HG03378 (cell line): ENCODE data around the gene NEDD4L.

ENCODE experiments used
- ATAC-seq: cut with Tn5 transposase; IDR thresholded peaks from one replicate; pipeline ENCODE4 v1.9.1; 2021; ENCODE audit warnings: mild to moderate bottlenecking, moderate library complexity; ENCODE audit not compliant: unreplicated experiment

Gene NEDD4L

DNA sequence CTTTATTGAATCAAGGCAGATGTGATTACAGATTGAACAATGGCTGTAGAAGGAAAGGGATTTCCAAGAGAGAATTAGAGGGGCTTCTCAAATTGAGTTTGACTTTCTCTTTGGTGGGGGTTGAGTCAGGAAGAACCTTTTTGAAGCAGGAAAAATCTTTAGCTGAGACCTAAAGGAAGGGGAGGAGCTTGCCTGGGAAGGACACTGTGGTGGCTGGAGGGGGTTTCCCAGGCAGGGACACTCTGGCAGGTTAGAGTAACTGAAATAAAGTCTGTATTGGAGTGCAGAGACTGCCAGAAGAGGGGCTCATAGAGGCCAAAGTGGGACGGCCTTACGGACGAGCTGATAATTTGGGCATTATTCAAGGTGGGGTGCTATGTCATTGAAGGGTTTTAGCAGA is 69.3 kb downstream of the NEDD4L start:
- ATAC-seq, result no peak

DNA sequence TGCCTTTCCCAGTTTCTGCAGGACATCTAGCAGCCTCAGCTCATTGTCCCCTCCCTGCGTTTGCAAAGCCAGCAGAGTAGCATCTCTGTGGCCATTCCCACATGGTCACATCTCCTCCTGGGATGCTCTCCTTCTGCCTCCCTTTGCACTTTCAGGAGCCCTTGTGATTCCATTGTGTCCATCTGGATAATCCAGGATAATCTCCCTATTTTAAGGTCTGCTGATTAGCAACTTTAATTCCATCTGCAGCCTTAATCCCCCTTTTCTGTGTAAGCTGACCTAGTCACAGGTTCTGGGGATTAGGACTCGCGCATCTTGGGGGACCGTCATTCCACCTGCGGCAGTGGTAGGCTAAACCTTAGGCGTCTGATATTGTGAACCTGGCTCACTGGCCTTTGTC is 70.7 kb downstream of the NEDD4L start:
- no peak for ATAC-seq

DNA sequence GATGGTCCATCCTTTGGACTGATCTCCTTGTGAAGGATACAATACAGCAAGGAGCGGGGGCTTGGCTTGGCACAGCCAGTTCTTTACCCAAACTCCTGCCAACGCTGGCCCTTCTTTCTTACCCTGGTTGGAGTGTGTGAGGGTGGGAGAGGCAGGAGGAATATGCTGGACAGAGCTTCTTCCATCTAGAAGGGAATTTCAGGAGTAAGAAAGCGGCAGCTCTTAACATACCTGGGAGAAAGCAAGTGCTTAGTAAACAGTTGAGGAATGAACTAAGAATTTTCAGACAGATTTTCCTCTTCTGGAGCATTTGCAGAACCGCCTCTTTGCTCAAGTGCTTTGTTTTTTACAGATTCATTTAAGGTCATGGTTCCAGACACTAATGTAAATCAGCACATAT is 72.8 kb downstream of the NEDD4L start:
- ATAC-seq, result no peak

DNA sequence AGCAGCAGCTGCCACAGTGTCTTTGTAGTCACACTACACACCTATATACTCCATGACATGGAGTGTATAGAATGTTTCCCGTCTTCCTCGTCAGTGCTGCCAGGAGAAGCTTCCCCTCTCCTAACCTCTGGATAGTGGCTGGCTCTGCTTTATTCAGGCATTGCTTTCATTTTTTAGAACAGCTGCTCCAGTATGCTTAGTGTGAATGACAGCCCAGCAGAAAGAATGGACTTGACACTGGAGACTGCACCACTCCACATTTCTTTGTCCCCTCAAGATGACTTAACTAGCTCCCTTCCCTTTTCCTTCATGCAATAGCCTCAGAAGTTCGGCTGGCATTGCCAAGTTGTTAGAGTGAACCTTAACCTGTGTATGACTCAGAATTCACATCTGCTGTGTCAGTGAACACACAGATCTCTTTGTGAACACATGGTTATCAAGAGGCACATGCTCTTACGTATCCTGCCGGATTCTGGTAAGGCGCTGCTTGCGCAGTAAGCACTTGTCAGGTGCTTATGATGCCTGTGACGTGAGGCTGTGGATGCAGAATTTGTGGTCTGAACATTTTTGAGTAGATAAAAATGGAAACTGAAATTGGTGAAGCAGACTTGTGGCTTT is 73.9 kb downstream of the NEDD4L start:
- ATAC-seq, result no peak

DNA sequence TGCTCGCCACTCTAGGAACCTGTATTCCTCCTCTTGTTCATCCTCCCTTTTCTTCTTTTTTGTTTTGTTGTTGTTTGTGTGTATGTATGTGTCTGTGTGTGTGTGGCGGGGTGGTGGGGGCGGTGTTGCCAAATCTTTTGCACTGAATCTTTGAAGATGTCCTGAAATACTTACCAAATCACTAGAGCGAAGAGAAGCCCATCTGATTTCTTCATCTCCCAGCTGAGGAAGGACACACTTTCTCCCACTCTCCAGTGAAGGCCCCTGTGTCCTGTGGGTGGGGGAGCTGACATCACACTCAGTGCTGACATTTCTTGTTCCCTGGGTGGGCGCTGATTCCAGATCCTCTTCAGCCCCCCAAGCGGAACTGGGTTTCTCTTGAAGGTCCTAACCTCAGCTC is 74.5 kb downstream of the NEDD4L start:
- no peak for ATAC-seq

DNA sequence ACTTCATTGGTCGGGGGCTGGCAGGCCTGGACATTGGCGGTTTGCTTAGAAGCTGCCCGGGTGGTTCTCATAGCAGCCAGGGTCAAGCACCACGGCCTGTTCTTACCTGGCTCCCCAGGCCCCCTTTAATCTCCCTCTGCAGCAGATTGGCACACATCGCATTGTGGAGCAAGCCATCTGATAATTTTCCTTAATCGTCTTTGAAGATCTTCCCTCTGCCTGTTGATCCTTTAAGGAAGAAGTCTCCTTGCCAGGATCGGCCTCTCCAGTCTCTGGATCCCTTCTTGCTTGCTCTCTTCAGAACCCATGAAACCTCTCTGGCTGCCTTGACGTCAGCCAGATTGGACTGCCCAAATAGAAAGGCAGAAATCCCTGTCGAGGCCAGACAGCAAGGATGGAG is 75.8 kb downstream of the NEDD4L start:
- ATAC-seq, result no peak

DNA sequence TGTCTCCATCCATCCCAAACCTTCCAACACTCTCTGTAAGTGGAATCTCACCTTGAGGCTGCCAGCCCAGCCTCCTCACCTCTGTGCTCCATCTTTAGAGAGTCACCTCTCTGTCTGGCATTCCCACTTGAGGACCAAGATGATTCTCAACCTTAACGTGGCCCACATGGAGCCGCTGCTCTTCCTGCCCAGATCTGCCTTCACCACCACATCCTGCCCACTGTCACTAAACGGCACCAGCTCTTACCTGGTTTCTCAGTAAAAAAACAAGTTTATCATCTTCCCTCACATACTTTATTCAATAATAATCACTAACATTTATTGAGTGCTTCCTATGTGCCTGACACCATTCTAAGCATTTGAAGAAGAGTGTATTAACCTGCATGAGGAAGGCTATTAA is 80.4 kb downstream of the NEDD4L start:
- no peak for ATAC-seq

DNA sequence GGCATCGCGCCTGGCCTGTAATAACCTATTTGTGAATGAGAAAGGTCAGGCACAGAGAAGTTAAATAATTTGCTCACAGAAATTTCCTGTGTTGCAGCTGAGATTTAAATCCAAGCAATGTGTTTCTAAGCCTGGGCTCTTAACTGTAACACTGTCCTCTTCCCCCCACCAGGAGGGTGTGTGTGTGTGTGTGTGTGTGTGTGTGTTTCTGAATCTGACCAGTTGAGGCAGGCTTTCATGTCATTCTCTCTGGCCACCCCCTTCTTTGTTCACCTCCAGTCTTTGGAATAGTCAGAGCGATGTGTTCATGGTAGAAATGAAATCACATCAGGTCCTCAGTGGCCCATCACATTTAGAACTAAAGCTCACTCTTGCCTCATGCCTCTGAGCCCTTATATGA is 81.2 kb downstream of the NEDD4L start:
- no peak for ATAC-seq

DNA sequence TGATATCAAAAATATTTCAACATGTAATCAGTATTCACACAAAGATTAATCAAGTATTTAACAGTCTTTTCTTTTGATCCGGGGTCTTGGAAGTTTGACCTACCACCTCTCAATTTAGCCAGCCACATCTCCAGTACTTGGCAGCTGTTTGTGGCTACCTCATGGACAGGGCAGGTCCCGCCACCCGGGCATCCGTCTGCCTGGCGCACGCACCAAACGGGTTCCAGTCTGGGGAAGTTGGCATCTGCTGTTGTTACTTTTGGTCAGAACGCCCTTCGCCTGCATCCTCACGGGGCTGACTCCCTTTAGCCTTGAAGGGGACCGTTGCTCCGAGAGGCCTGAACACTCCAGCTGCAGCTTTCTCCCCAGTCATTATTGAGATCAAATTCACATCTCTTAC is 81.7 kb downstream of the NEDD4L start:
- no peak for ATAC-seq

DNA sequence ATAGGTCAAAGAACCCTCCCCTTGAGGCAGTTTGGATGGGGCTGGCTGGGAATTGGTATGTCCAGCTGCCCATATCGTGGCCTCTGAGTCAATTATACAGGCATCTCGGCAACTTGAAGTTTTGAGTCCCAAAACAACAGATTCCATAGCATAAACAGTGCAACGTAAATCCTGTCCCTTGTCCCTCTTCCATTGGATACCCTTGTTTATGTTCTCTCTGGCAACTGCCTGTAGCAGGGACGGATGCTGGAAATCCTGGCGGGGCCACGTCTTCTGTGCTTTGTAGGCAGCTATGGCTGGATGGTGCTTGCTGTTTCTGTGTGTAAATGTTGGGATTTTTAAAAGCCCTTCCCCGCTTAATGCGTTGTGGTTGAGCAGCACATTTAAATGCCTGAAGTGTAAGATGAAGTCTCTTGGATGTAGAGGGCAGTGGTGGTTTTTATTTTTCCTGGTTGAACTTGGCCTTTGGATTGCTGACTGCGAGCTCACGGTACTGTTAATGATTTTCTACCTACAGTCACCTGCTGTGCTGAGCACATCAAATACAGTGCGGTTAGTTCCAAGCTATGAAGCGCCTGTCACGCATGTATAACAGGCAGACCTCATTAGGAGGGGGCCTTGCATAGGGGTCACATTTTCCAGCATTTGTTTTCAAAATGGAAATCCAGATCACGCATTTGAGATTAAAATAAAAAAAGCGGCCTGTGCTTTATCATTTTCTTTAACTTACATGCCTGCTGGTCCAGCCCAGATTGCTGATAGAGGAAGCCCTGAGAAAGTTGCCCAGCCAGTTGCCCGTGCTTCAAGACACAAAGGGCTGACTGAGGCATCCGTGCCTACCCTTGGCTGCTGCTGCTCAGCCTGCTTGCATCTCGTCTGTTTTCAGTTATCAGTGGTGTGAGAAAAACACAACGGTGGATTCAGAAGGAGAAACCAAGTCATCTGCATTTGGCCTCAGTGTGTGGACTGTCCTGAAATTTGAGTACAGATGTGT is 84.7 kb downstream of the NEDD4L start:
- no peak for ATAC-seq

DNA sequence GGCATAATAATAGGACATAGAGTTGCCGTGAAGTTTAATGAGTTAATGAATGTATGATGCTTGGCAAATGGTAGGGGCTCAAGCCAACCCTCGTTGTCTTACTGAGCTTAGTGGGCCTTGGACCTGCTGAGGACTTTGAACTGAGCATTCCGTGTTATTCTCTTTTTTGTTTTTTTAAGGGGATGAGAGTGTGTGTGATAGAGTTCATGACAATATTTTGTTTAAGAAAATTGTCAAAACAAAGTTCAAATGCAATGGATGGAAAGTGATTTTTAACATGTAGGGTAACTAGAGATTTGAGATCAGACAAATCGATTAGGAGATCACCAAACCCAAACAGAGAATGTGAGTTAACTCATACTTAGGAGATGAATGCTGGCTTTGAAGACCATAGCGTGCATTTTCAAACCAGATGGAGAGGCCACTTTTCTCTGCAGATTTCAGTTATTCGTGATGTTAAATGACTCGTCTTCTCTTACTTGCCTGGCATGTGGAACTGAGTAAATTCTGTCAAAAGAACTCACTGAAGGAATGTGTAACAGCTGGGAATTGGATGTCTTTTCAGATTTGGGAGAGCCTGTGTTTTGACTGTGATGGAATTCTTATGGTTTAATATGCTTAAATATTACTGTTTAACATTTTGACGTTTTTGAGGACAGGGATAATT is 88.7 kb downstream of the NEDD4L start:
- ATAC-seq, result no peak

DNA sequence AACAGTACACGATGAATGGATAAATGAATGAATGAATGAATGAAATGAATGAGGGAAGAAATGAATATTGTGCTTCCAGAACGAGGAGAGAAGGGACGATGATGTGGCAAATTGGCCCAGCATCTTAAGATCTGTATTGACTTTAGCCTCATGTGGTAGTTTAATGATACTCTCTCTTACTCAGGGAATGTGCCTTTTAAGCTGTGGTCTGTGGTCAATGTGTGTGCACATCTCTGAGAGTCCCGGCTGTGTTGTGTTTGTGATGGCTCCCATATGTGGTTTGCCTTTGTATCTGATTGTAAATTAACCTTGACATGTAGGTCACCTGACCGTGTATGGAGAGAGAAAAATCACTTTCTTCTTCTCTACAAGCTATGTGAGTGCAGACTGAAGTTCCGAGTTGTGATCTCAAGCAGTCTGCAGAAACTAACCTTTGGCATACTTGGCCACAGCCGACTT is 91.2 kb downstream of the NEDD4L start:
- ATAC-seq, result peak; percentile 76

DNA sequence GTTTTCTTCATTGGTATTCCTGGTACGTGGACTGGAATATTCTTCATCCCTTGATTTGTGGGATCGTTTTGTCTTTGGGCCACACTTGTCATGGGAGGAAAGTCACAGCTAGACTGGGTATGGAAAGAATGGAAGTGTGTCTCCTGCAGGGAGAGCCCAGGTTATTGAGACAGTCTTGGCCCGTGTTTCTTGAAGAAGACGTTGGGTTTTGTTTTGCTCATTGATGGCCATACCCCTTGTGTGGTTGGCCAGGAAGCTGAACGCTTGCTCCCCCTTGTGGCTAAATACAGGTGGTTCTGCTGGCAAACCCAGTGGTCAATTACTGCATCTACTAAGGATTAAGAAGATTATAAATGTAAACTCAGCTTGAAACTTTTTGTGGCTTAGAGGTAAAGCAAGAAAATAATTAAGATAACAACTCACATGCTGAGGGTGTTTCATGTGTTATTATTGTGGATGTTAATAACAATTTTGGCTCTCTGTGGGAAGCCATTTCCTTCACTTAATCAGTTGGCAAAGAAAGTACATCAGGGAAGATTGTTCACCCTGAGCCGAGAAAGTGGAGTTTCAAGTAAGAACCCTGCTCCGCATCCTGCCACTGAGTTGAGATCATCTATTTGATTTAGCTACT is 91.8 kb downstream of the NEDD4L start:
- ATAC-seq, result peak; percentile 68

DNA sequence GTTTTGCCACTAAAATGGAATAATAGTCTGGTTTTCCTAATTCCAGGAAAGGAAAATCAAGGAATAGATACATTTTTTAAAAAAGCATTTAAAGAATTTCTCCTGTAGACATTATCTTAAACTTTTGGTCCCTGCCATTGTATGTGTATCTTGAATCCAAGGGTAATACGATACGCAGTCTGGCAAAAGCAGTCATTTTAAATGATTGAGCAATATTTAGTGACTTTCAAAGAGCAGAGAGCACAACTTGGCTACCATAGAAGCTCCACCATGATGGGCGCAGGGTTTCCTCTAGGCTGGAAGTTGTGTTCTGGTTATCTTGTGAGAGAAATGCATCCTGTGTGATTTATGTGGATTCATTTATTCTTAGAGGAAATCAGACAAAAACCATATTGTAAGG is 92.9 kb downstream of the NEDD4L start:
- ATAC-seq, result no peak

DNA sequence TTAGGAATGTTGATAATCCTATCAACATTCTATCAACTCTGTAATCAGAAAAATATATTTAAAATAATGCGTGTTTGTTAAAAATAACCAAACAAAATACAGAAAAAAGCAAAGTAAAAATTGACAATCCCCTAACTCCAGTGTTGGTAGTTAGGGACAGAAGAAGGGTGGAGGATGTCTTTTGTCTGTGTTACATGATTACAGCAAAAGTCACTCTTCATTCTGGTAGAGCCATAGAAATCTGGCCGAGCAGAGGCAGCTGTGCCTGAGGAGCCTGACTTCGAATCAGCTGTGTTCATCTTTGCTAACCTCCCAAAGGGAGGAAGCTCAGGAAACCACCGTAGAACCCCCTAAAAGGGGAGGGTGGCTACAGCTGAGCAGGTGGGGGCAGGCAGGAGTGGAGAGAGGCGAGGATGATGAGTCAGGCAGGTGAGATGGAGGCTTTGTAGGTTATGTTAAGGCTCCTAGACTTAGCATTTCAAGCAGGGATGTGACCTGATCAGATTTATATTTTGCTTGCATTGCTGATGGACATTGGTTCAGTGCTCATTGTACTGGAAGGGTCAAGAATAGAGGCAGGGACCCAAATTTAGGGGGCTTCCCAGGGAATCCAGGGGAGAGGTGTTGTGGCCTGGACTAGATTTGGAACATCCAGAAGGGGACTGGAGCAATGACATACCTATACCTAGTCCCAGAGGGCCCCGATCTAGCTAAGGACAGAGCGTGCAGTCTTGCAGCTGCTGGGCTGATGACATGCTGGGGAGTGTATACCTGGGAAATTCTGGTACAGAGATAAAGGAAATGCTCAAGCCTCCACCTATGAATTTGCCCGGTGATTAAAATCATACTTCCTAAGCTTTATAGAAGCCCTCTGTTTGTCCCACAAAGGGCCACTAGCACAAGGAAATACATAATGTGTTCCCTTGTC is 95.7 kb downstream of the NEDD4L start:
- ATAC-seq, result no peak

DNA sequence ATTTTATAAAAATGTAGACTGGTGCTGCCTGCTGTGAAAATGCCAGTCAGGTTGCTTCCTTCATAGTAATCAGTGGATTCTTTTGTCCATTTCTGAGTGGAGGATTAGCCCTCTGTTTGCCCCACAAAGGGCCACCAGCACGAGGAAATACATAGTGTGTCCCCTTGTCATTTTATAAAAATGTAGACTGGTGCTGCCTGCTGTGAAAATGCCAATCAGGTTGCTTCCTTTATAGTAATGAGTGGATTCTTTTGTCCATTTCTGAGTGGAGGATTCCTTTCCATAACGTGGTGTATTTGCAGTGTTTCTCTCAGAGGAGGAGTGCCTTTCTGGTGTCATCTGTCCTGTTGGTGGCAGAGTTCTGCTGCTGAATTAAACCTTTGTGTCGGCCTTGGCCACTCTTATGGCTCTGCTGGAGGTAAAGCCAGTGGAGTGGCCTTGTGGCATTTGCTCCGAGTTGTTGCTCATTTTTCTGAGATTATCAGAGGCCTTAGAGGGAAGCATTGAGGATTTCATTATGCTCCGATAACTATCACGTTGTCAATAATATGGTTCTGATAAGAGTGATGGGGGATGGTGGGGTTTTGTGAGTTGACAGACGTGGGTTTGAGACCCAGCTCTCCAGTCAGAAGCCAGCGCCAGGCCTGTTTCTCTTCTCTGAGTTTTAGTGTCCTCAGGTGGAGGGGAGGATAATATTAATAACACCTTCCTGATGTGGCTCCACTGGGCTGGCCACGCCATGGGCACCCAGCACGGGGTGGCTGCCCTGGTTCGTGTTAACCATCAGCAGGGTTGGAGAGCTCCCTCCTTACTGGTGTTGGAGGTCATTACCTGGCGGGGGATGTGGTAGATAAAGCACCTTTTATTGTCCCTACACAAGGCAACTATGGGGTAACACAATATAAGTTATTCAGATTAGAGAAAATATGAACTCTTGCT is 96.6 kb downstream of the NEDD4L start:
- no peak for ATAC-seq

DNA sequence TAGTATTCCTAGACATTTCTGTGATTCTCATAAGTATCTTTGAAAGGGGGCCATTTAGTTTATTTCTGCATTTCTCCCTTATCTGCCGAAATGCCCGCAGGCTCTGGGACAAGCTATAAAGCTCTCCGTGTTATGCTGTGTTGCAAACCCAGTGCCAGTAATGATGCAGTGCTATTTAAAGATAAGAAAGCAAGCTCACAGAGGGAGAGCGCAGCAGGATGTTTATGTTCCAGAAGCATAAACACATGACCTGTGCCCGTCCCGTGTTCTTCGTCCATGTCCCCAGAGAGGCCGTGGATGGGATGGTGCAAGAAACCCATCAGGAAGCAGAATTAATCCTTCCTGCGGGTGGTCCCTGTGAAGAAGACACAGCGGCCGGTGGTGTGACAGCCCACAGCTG is 99.4 kb downstream of the NEDD4L start:
- ATAC-seq, result no peak

DNA sequence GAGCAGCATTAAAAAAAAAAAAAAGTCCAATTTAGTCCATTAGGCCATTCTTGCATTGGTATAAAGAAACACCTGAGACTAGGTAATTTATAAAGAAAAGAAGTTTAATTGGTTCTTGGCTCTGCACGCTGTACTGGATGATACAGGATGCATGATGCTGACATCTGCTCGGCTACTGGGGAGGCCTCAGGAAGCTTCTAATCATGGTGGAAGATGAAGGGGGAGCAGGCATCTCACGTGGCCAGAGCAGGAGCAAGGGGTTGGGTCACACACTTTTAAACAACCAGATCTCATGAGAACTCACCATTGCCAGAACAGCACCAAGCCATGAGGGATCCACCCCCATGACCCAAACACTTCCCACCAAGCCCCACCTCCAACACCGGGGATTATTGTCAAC is 100.1 kb downstream of the NEDD4L start:
- no peak for ATAC-seq

DNA sequence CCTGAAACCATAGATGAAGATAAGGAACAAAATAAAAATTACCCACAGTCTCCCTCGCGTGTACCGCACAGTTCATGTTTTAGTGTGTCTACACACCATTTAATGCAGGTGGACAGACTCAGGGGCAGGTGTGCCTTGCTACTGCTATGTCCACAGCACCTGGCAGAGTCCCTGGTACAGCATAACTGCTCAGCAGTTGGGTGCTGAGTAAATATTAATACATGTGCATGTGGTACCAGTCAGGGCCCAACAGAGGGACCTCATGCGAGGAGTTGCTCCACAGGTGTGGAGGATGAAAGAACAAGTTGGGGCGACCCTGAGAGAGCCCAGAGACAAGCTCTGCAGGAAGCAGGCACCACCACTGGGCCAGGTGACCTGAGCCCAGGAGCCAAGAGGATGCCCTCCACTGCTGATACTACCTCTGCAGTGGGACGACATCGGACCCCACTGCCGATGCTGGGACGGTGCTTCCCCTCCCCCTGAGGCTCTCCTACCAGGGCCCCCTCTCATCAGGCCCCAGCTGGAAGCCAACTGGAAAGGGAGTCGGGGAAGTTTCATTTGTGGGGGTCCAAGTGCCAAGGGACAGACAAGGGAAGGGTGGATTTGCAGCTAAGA is 100.8 kb downstream of the NEDD4L start:
- ATAC-seq, result no peak
